T1000 (cell line): ENCODE data around the gene C19orf85.
A peak's percentile ranks its signal among the peaks of the same experiment; 100 is the strongest.
"Not testable (repeated sequence)": the region's sequence is repeated elsewhere in the genome, so short reads cannot be mapped to it uniquely, and the experiment has no call there.

ENCODE experiments used
- DNase-seq: peaks from one replicate; lab custom pipeline; 2025; ENCODE audit warnings: mixed read lengths; lab: John Stamatoyannopoulos, UW

Gene C19orf85

DNA sequence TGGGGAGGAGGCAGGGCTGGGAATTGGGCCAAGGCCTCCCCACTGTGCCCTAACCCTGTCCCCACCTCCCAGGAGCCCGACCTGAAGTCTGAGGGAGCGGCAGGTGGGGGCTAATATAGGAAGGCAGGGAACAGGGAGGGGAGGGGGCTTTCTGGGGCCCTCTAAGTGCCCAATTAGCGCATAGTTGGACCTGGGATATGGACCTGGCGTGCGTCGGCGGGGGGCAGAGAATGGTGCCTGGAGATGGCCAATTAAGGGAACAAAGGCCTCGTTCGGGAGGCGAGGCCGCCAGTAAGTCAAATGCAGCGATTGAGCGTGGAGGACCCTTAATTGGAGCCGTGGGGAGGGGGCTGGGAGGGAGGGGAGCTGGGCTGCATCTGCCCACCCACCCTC lies at the start of gene C19orf85:
Gene C19orf85 (minus strand): TSS at position 90 of the 393 bp plus-strand sequence. CDS start 197 bp downstream, outside the sequence.
- no peak for DNase-seq

DNA sequence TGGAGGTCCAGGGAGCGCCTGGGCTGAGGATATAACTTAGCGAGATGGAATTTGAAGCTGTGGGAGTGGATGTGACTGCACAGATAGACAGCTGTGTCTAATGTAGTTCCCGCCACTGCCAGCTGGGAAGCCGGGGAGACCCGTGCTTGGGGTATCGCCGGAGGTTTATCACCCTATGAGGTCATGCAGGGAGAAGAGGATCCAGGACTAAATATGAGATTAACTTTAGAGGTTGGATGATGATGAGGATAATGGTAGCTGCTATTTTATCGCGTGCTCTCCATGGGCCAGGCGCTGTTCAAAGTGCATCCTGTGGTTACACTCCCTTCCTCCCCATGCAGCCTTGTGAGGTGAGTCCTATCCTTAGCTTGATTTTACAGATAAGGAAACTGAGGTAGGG lies 43.6 kb upstream of the C19orf85 start:
- DNase-seq: no peak

DNA sequence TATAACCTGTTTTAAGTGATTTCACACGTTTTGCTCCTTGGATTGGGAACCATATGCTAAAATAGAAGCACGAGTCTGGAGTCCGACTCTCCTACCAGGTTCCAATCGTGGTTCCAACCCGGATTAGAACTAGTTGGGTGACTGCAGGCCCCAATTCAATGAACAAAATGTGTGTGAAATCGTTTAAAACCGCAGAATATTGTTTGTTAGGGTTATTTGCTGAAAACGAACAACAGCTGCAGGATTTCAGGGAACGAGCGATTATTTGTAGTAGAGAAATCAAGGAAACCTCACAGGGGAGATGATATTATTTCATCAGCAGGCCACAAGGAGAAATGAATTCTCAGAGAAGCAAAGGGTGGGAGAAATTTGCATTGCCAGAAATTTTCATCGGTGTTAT lies 40.4 kb upstream of the C19orf85 start:
- DNase-seq: no peak

DNA sequence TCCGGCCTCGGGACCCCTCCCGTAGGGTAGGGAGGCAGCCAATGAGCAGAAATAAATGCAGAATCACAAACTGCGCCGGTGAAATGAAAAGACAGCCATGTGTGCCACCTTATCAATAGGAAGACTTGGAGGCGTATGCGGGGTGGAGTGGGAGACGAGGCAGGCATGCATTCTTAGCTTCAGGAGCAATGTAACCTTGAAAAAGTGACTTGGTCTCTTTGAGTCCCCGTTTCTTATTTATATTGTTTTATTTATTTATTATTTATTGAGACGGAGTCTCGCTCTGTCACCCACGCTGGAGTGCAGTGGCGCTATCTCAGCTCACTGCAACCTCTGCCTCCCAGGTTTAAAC lies 39.7 kb upstream of the C19orf85 start:
- DNase-seq: no peak

DNA sequence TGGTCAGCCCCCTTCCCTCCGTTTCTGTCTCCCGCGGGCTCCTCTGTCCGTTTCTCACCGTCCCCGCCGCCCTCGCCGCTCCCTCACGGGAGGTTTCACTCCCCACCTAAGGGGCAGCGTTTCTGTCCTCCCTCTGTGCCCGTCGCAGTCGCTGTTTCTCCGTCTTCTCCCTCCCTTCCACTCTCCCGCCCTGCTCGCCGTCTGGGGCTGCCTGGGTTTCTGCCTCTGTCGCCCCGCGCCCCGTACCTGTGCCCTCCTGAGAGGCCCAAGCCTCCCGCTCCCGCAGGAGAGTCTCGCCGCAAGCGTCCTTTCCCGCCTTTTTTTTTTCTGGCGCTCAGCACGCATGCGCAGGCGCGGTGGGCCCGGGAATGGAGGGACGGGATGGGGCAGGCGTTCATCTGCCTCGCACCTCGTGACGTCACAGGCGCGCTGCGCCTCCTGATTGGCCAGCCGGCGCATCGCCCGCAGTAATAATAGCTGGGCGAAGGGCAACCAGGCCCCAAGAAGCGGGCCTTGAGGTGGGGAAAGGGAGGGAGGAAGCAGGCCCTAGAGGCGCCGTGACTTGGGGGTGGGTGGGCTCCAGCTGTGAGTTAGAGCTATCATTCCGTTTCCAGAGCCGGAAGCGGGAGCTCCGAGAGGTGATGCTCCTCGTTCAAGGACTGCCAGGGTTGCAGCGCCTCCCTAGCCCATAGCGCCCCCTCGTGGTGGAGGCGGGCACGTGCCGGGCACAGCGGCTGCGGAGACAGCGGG lies 39.1 kb upstream of the C19orf85 start:
- DNase-seq: peak; percentile 85

DNA sequence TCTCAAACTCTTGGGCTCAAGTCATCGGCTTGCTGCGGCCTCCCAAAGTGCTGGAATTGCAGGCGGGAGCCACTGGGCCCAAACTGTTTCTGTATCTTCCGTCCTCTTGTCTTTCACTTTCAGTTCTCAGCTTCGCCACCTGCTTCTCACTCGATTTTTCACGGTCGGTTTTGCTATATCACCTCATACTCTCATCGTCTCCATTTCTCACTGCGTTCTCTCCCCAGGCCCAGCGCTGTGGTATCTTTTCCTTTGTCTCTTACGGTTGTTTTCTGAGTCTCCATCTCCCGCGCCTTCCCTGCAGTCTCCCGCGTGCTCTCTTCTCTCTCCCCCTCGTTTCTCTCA lies 38.6 kb upstream of the C19orf85 start:
- DNase-seq: no peak

DNA sequence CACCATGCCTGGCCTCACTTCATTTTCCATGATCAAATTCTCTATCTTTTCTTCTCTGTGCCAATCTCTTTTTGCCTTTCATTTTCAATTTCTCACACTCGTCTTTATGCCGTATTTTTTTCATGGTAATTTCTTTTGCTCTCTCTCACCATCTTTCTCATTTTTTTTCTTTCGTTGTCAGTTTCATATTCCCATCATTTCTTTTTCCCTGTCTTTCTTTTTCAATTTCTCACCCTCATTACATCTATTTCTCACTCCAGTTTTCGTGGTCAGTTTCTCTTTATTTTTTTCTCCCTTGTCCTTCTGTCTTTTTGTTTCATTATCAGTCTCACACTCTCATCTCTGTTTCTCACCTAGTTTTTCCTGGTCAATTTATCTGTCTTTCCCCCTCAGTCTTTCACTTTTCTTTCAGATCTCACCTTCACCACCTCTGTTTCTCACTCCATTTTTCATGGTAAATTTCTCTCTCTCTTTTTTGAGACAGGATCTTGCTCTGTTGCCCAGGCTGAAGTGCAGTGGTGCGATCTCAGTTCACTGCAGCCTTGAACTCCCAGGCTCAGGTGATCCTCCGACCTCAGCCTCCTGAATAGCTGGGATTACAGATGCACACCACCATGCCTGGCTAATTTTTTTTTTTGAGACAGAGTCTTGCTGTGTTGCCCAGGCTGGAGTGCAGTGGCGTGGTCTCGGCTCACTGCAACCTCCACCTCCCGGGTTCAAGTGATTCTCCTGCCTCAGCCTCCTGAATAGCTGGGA lies 37.8 kb upstream of the C19orf85 start:
- no peak for DNase-seq

DNA sequence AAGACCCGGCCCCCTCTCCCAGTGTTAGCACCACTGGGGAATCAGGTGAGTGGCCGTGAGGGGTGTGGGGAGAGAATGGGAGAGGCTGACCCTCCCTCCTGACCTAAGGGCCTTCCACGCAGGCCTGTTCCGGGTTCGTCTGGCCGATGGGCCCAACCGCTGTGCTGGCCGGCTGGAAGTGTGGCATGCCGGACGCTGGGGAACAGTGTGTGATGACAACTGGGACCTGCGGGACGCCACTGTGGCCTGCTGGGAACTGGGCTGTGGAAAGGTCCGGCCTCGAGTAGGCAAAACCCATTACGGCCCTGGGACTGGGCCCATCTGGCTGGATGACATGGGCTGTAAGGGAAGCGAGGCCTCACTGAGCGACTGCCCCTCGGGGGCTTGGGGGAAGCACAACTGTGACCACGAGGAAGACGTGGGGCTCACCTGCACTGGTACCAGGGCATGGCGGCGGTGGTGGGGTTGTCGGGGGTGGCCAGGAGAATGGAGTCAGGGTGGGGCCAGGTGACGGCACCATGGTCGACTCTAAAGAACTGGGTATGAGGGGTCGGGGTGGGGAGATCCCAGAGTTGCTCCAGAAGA lies 35.9 kb upstream of the C19orf85 start:
- DNase-seq: no peak

DNA sequence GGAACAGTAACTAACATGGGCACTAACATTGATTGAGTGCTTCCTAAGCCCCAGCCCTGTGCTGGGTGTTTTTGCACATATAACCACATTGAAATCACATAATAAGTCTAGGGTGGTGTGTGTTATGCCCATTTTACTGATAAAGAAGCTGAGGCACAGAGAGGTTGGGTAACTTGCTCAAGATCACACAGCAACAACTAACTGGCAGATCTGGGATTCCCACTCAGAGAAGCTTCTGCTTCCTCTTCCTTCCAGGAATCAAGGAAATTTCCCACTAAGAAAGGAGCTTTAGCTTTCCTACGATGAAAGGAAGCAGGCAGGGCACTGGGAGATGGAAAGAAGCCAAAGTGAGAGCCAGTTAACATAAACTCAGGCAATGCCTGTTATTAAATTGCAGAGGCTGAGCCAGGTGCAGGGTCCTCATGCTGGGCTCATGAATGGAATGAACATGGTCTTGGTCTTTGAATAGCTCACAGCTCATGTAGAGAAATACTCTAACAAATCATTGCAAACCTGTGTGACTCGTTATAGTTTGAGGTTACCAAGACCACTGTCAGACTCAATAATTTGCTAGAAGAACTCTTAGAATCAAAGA lies 33.8 kb upstream of the C19orf85 start:
- DNase-seq: no peak

DNA sequence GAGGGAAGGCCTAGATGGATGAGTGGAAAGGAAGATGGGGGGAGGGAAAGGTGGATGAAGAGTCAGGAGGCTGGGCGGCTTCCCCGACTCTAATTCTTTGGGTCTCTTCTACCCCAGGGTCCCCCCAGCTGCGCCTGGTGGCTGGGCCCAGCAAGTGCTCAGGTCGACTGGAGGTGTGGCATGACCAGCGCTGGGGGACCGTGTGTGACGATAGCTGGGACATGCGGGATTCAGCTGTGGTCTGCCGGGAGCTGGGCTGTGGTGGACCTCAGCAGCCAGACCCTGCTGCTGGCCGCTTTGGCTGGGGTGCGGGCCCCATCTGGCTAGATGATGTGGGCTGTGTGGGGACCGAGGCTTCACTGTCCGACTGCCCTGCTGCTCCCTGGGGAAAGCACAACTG lies 33.2 kb upstream of the C19orf85 start:
- no peak for DNase-seq

DNA sequence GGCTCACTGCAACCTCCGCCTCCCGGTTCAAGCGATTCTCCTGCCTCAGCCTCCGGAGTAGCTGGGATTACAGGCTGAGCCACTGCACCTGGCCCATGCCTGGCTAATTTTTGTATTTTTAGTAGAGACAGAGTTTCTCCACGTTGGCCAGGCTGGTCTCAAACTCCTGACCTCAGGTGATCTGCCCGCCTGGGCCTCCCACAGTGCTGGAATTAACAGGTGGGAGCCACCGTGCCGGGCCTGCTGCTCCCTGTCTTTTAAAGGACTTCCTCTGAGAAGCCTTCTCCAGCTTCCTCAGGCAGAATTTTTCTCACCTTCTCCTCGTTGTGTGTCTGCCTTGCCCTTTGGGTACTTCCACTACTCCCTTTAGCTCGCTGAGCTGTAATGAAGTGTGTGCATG lies 32.3 kb upstream of the C19orf85 start:
- DNase-seq: not testable (repeated sequence)

DNA sequence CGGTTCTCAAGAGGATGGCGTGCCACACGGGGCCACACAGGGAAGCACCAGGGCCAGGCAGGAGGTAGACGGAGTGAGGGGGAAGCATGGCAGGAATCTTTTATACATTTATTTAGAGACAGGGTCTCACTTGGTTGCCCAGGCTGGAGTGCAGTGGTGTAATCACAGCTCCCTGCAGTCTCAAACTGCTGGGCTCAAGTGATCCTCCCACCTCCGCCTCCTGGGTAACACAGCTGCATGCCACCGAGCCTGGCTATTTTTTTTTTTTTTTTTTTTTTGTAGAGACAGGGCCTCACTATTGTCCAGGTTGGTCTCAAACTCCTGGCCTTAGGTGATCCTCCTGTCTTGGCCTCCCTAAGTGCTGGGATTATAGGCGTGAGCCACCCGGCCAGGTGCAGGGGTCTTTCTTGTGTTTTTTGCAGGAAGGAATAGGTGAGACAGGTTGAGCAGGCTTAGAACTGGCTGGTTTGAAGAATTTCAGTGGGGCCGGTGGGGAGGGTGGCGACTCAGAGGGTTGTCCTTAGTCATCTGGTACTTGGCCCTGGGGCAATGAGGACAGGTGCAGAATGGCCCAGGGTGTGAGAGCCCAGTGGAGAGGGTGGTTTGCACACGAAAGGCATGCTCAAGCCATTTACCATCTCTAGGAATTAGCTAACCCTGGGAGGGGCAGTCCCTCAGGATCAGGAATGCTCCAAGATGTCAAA lies 31.2 kb upstream of the C19orf85 start:
- DNase-seq: no peak

DNA sequence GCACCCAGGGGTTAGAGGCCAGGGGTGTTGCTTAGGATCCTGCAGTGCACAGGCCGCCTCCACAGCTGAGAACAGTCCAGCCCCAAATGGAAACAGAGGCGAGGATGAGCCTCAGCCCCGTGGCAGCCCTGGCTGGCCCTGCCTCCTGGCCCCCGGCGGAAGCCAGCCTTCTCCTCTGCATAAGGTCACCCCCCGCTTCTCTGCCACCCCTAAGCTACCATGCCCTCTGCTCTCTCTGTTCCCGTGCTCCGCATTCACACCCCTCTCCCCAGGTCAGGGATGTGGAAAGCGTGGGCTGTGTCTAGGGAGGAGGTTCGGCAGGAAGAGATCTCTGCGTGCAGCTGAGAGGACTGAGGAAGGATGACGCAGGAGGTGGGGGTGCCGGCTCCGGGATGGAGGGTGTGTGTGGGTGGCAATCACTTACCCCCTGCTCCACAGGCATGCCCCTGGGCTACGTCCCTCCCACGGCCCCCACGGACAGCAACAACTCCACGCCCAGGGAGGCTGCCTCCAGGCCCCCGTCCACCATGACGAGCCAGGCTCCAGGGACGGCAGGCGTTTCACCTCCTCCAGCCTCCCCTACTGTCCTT lies 29.7 kb upstream of the C19orf85 start:
- no peak for DNase-seq

DNA sequence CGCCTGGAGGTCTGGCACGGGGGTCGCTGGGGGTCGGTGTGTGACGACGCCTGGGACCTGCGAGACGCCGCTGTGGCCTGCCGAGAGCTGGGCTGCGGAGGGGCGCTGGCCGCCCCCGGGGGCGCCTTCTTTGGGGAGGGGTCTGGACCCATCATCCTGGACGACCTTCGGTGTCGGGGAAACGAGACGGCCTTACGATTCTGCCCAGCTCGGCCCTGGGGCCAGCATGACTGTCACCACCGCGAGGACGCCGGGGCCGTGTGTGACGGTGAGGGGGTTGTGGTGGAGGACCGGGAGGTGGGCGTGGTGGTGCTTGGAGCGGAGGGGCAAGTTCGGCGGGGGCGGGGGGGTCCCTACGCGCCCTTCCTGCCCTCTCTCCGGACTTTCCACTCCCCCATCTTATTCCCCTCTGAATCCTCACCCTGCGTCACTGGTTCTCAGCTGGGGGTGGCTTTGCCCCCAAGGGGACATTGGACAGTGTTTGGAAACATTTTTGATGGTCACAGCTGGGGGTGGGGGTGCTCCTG lies 29.2 kb upstream of the C19orf85 start:
- no peak for DNase-seq

DNA sequence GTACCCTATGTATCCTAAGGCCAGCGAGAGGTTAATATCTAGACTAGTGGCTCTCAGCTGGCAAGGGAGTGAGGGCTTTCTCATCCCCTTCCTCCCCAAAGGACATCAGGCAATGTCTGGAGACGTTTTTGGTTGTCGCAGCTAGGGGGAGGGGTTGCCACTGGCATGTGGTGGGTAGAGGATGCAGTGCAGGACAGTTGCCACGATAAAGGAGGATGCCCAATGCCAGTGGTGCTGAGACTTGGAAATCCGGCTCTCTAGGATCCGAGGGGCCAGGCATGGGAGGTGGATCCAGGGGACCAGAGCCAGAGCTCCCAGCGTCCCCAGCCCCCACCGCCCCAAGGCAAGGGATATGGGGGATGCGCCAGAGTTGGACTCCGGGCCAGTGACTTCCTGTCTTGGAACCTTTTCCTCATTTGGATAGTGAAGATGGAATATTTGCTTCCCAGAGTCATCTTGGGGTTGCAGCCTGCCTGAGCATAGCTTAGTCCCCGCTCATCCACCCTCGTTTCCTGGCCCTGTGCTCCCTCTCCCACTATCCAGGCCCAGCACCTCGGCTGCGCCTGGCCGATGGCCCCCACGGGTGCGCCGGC lies 28.6 kb upstream of the C19orf85 start:
- DNase-seq: no peak

DNA sequence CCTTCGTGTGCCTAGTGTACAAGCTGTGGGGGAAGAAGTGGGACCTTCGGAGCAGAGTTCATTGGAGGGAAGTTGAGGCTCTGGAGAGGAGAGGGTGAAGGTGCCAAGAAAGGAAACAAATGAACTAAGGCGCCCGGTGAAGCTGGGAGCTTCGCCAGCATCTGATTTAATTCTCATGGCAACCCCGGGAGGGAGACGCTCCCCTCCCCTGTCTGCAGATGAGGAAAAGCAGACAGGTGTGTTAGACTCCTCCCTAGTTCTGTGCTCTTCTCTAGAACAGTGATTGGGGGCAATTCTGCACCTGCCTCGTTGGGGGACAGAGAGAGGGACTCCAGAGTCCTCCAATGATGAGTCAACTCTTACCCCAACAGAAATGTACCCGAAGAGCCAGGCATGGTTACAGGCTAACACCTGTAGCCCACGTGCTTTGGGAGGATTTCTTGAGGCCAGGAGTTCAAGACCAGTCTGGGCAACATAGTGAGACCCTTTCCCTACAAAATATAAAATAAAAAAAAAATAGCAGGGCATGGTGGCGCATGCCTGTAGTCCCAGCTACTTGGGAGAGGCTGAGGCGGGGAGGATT lies 27.9 kb upstream of the C19orf85 start:
- no peak for DNase-seq

DNA sequence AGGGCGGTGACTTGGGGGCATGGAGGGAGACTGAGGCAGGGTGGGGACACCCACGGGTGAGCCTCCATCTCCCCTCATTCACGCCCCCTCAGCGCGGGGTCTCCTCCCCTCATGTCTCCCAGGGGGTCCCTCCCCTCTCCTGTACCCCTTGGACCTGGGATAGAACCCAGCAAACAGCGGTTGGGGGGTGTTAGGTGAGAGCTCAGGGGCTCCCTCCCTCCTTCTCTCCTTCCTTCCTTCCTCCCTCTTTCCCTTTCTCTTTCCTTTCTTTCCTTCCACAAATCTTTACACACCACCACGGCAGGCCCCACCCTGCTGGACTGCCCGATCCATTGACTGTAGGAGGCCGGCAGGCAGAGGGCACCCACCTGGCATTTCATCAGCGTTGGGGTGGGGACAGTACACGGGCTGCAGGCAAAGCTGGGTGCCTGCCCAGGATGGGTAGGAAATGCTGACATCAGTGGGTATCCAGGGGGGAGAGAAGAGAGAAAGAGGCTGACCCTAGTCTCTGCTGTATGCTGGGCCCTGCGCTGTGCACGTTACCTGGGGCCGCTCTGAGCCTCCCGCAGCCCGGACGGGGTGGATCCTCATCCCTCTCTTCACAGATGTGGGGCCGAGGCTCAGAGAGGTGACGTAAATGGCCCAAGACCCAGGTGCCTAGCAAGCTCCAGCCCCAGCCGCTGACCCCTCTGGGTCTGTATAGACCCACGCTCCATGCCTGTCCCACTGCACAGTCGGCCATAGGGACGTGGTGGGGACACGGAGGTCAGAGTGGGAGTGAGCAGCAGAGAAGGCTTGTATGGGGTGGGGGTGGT lies 27.2 kb upstream of the C19orf85 start:
- DNase-seq: no peak

DNA sequence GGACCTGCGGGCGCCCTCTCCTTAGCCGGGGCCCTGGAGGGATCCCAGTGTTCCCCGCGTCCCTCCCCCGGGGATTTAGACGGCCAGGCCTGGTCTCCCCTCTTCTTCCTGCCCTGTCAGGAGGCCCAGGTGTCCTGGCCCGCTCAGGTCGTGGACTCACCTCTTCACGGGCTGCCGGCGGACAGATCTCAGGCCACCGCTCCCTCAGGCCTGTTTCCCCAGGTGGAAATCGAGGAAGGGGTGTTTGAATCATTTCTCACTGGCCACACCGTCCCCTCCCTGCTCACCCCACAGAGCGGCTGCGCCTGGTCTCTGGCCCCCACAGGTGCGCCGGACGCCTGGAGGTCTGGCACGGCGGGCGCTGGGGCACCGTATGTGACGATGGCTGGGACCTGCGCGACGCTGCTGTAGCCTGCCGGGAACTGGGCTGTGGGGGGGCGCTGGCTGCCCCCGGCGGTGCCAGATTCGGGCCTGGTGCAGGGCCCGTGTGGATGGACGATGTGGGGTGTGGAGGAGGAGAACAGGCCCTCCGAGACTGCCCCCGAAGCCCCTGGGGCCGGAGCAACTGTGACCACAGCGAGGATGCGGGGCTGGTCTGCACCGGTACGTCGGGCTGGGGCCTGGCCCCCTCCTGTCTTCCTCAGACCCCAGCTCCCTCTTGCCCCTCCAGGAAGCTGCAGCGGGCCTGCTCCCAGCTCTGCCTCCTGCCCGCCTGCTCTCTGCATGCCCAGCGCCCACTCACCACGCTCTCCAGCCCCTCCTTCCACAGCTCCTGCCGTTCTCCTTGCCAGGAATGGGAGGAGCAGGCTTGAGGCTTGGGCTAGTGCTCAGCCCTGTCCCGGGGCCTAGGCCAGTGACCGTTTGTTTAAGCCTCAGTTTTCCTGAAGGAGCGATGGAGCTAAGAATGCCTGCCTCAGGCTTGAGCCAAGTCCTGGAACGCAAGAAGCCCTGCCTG lies 26.2 kb upstream of the C19orf85 start:
- DNase-seq: no peak
